Raji (cell line): ENCODE measurements around the gene GJC2.

Source experiments
- POLR2A ChIP-seq: IDR thresholded peaks from 2 replicates; pipeline ENCODE4 v1.6.1; 2011; ENCODE audit warnings: low read depth, low read length, control low read depth; ENCODE audit not compliant: insufficient read depth

GJC2 gene

DNA sequence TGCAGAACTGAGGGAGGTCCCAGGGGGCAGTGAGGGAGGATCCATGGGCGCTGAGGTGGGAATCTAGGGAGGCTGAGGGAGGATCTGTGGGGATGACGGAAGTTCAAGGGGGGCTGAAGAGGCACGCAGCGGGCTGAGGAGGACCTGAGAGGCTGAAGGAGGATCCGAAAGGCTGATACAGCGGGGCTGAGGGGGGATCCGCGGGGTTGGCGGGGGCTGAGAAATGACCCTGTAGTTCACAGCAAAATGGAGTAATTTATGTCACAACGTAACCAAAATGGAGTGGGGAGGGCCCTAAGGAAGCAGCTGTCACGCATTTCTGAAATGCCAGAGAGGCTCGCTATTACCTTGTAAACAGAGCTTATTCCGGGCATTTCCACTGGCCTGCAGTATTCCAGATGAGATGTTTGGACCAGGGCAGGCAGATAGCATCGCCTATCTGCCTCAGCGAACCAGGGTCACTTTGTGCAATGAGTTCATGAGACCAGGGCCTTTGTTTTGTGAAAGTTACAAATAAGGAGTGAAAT, 39.7 kb upstream of the GJC2 start:
- TF ChIP-seq POLR2A, result no peak

DNA sequence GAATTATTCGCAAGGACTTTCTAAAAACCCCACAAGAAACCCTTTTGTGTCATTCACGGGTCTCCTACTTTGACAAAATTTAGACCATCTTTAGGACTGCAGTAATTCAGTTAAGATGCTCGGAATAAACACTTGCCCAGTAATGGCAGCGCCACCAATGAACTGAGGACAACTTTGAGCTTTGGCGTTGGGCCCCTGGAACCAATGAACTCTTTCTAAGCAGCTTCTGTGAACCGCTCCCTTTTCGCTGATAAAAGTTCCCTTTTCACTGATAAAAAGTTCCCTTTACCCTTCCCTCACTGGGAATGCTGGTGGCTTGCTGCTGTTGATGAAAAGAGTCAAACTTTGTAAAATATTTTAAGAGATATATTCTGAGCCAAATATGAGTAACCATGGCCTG, 39.2 kb upstream of the GJC2 start:
- no peak for TF ChIP-seq POLR2A

DNA sequence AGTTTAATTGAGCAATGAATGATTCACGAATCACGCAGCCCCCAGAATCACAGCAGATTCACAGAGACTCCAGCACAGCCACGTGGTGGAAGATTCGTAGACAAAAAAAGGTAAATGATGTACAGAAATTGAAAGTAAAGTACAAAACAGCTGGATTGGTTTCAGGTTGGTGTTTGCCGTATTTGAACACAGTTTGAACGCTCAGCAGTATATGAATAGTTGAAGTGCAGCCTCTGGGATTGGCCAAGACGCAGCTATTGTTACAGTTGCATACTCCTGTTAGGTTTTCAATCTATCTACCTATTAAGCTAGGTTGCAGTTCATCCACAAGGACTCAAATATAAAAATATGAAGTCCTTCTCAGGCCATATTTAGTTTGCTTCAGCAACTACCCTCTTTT, 37.6 kb upstream of the GJC2 start:
- TF ChIP-seq POLR2A, result no peak

DNA sequence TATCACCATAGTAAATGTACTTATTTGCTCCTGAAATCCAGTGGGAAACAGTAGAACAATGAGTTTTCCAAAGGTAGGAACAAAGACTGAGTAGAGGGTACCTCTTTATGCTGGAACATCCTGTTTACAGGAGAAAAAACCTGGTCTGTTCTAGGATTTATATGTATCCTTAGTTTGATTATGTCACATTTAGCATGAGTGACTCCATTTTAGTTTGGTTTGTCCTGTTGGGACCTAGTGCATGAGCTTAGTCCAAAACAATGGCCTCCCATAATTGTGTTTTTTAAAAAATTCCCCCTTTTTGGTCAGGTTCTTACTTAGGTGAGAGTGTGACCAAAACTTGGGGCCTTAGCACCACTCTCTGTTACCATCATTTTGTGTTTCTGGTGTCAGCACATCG, 37.1 kb upstream of the GJC2 start:
- no peak for TF ChIP-seq POLR2A

DNA sequence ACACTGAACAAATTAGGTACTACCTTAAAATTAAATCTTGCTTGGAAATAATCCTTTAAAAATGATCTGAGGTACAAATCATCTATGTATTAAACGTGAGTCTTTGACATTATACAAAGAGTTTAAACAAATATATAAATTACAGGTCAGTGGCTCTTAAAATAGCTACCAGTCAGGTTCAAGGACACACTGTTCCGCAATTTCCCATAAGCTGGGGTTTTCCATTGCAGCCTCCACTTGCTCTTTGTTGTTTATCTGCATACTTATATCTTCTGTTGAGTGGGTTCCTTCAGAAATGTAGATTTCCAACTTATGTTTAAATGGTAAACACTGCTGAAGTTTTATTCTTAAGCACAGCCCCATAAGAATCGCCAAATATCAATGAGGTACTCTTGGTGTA, 34.9 kb upstream of the GJC2 start:
- TF ChIP-seq POLR2A, result no peak

DNA sequence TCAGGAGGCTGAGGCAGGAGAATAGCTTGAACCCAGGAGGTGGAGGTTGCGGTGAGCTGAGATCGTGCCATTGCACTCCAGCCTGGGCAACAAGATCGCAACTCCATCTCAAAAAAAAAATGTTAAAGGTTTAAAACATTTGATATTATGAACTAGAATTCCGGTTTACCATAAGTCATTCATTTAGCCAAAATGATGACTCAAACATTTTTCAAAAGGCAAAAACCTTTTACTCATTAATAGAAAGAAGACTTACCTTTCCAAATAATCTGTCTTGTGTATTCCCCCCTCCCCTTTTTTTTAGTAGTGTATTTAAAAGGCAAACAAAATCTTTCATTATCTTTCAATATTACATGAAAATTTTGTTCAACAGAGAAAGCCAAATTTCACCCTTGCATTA, 32.4 kb upstream of the GJC2 start:
- no peak for TF ChIP-seq POLR2A

DNA sequence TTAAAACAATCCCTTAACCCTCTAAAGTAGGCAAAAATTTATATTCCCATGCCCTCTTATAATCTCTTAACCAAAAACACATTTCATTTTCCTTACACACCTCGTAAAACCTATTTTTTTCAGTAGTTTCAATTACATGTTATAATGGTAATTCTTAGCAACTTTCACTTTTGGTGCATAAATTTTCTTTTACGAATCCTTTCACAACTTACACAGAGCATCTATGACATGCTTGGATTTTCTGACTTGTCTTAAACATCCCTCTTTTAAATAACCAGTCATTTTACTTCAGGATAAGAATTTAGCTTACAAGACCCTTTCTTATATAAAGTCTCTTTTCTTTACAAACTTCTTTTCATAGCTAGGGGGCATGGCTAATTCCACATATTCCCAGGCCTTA, 31.7 kb upstream of the GJC2 start:
- TF ChIP-seq POLR2A, result no peak

DNA sequence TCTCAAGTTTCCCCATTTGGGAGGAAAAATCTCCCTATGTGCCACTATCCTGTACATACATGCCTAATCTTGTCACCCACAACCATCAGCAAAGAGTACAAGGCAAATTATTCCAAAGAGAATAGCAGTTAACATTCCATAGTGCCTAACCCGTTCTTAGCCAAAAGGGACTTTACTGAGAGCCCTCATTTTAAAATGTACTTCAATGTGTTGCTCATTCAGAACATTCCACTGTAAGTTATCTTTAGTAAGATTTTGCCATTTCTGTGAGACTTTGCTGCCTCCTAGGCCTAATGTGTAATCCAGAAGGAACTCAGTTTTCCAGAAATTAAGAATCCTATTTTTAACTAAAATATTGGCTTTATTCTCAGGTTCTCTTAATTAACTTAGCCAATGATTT, 29.4 kb upstream of the GJC2 start:
- no peak for TF ChIP-seq POLR2A

DNA sequence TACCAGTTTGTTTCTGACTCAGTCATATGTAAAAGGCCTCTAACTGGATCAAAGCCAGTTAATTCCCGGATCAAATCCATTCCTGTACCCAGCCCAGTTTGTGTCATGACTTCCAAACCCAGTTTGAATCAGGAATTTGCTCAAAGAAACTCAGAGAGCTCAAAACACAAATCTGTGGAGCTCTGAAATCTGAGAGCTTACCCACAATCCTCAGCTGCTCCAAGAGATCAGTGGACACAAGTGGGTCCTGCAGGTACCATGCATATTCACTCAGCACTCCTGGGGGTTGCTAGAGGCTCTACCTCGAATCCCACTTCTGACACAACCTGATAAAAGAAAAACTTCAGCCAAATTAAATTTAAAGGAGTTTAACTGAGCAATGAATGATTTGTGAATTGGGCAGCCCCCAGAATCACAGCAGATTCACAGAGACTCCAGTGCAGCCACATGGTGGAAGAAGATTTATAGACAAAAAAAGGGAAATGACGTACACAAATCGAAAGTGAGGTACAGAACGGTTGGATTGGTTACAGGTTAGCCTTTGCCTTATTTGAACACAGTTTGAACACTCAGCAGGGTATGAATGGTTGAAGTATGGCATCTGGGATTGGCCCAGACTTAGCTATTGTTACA, 28.8 kb upstream of the GJC2 start:
- no peak for TF ChIP-seq POLR2A

DNA sequence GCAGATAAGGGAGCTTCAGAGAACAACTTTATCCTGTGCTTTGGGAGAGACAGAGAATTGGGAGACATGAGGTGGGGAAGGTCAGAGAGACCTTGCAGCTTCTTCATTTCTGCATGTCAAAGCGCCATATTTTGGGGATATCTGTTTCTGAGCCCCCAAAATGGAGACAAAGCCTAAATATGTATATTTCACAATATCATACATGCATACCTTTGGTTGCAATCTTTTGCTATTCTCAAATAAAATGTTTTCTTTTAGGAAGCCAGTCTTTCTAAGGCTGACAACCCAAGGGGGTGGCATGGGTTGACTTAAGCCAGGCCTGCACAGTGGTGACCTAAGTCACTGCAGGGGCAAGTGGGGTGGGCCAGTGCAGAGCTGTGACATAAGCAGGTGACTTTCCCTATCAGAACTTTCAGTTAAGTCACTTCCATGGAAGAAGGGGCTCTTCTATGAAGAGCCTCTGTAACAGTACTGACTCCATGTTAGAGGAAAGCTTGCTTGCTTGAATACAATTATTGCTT, 26.7 kb upstream of the GJC2 start:
- no peak for TF ChIP-seq POLR2A

DNA sequence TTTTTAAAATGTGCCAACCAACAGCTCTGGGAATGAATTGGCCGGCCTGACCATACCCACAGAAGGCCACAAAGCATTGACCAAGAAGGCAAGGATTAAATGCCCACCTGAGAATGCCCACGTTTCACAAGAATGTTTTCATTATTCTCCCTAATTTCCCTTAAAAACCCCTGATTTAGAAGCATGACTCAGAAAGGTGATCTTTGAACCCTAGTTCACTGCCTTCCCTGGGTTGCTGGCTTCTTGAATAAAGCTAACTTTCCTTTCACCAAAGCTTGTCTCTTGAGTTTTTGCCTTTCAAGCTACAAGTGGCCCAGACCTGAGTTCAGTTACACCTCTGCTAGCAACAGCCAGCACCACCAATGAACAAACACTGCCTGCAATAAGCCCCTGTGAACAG, 26.2 kb upstream of the GJC2 start:
- TF ChIP-seq POLR2A, result no peak

DNA sequence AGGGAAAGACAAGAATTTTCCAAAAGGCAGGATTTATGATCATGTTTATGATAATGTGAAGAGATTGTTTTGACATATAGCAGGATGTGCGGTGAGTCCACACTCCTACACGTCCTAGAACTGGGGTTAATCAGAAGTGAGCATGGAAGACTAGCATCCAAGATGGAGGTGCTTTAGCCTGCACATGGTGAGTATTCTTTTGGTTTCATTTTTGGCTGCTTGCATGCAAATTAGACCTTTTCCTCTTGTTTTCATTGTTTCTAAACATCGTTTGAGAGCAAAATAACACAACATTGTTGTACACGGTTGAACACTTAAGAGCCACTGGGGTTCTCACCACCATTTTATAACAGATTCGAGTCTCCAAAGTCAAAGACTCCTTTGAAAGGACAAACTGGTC, 24.5 kb upstream of the GJC2 start:
- TF ChIP-seq POLR2A, result no peak

DNA sequence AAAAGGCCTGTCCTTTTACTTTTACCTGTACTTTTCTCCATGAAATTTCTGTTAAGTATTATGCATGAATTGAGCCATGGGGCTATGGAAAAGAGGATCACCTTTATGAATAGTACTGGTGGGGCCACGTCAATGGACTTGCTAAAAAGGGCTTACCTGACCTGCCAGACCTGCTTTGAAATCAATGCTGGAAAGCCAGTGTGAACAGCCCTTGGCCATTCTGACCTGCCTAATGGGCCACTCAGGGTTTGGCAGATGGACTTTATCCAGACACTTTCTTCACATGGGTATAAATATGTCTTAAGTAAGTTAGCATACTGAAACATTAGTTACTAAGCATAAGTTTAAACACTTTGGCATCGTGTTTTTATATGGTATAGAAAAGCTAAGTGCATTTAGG, 18.0 kb upstream of the GJC2 start:
- no peak for TF ChIP-seq POLR2A

DNA sequence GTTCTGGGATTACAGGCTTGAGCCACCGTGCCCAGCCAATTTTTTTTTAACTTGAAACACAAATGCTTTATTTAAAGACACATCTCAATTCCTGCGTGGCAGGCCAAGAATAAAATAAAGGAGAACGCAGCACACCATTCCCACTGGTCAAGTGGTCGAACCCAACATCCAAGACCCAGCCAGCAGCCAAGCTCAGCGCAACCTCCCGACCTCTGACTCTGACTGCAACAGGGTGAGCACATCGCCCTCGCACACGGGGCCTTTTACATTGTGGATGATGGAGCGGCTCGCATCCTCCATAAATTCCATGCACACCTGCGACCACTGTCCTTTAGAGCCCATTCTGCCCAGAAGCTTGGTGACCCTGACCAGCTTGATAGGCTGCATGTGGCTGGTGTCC, 15.1 kb upstream of the GJC2 start:
- no peak for TF ChIP-seq POLR2A

DNA sequence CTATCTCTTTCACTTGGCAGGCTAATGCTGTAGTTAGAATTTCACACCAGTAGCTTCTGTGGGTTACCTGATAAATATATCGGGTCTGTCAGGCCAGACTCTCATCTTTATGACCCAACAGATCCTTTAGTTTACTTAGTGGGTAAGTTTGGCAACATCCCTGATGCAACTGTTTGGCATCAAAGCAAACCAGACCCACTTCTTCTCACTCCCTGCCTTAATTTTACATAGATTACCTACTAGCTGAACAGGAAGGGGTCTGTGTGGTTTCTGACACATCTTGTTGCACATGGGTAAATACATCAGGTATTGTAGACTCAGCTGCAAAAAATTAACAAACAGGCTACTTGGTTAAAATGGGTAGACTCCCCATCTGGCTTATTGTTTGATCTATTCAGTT, 12.8 kb upstream of the GJC2 start:
- TF ChIP-seq POLR2A, result no peak

DNA sequence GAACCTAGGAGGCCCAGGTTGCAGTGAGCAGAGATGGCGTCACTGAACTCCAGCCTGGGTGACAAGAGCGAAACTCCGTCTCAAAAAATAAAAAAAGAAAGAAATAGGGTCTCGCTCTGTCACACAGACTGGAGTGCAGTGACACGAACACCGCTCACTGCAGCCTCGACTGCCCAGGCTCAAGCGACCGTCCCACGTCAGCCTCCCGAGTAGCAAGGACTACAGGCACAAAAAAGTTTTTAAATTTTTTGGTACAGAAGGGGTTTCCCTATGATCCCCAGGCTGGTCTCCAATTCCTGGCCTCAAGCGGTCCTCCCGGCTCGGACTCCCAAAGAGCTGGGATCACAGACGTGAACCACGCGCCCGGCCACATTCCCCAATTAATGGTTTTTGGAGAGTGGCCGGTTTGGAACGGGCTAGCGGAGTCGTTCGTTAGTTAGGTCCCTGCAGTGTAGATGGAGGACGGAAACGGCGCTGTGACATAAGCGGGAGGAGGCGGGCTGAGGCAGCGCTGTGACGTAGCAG, 10.3 kb upstream of the GJC2 start:
- no peak for TF ChIP-seq POLR2A
